Stimulated activated CD4-positive, alpha-beta T cell treated with anti-CD3 and anti-CD28 coated beads, Interleukin-12 subunit alpha, Interleukin-12 subunit beta, amount 100 ng/mL, for 4 hours (primary cell): ENCODE measurements around the gene LRBA.
"Not testable (repeated sequence)": the region's sequence is repeated elsewhere in the genome, so short reads cannot be mapped to it uniquely, and the experiment has no call there.

ENCODE experiments used
- DNase-seq: peaks from one replicate; pipeline ENCODE4 v3.0.0-alpha.2; 2020

The LRBA gene

GRCh38 chr4:151021637-151022334, 6.7 kb upstream of the LRBA start:
- no peak for DNase-seq

DNA sequence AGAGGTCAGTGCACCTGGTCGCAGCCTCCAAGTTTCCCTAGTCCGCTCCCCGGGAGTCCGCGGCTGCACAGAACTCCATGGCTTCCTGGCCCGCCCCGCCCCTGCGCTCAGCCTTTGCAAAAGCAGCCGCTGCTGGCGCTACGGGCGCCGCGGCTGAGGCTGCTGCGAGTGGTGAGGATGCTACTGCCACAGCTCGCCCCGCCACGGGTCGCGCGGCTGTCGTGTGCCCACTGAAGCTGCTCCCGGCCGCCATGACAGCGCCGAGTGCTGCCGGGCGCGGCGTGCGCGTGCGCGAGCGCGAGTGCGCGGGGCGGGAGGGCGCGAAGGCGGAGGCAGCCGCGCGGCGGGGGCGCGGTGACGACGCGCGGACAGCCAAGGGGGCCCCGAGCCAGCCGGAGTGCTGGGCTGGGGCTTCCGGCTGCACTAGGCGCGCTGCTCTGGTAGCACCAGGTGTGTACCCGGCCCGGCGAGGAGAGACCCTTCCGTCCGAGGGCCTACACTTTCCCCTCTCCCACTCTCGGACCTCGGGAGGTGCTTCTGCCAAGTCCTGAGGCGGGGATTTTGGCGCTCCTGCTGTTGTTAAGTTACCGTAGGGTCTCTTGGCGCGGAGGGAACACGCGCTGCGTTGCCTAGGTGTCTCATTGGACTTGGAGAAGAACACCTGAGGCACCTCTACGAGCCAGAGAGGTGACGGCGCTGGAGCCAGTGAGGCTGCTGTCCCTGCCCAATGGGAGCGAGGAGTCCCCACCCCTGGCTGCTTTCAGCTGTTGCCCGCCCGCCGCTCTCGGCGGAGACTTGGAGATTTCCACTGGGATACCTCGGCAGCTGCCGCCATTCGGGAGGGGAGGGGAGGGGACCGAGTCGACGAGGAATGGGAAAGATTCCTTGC, 619 bp upstream of the LRBA start:
- peak; percentile 77 for DNase-seq

DNA sequence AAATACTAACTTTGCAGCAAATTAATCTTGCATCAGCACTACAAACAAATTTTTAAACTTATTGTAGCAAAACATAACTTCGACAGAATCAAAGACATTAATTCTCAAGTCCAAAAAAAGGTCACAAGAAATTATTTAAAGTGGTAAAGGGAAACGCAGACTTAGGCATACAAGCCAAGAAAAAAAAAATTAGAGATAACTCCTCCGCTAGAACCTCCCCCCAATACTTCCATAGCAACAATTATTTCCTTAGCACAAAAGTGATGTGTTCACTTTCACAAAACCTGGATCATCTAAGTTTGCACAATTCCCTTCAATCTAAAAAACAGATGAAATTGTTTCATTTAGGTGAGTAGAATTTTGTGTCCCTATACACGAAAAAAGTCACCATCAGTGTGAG, 1.1 kb downstream of the LRBA start:
- no peak for DNase-seq

DNA sequence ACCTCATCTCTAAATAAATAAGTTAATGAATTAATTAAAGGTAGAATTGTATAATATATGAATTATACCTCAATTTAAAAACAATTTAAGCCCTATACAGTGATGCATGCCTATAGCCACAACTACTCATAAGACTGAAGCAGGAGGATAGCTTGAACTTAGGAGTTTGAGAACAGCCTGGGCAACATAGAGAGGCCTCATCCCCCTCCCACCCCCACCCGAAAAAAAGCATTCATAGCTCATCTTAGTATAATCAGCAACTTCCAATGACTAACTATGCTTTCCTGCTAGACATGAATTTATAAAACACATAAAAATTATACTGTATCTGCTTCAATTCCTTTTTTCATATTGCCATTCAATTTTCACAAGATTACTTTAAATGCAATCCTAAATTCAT, 1.6 kb downstream of the LRBA start:
- no peak for DNase-seq

DNA sequence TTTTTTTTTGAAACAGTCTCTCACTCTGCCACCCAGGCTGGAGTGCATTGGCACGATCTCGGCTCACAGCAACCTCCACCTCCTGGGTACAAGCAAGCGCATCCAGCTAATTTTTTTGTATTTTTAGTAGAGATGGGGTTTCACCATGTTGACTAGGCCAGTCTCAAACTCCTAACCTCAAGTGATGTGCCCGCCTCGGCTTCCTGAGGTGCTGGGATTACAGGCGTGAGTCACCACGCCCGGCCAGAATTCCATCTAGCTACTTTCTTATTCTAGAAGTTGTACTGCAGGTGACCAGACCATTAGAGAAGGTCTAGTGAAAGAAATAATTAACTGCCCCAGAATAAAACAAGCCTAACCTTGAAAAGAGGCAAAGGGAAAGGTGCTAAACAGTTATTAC, 2.3 kb downstream of the LRBA start:
- DNase-seq: no peak

- DNase-seq: no peak
Measured at GRCh38 chr4:151012376-151012775, 2.7 kb downstream of the LRBA start.

DNA sequence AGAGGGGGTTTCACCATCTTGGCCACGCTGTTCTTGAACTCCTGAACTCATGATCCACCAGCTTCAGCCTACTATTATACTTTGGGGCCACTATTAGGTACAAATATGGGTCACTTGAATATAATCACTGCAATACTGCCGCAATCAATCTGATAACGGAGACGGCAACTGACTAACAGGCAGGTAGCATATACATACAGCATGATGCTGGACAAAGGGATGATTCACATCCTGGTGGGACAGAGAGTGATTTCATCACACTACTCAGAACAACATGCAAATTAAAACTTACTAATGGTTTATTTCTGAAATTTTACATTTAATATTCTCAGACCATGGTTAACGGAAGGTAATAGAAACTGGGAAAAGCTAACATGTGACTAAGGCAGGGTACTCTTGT, 10.9 kb downstream of the LRBA start:
- DNase-seq: no peak

DNA sequence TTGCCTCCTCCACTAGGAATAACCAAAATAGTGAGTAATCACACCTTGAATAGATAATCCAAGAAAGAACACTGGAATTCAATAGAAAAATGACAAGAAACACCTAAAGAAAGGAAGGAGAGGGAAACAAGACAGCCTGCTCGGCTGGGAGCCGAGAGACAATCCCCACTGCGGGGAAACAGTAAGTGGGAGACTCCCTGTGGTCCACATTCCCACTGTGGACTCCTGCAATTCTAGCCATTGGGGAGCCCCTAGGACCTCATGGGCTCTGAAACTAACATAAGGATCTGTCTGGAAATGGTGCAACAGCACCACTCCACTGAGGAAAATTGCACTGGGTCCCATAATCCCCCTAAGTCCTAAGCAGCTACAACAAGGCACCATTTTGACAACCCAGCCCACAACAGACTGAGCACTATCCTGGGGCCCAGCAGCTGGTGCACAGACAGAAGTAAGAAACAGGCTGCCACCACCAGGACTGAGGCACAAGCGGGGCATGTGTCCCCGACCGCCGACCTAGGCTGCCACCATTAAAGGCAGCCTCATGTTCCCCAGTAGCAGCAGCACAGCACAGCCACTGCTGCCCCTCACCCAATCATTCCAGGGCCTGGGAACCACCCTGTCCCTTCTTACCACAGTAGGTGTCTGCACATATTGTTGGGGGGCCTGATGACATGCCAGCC, 14.2 kb downstream of the LRBA start:
- DNase-seq: no peak

DNA sequence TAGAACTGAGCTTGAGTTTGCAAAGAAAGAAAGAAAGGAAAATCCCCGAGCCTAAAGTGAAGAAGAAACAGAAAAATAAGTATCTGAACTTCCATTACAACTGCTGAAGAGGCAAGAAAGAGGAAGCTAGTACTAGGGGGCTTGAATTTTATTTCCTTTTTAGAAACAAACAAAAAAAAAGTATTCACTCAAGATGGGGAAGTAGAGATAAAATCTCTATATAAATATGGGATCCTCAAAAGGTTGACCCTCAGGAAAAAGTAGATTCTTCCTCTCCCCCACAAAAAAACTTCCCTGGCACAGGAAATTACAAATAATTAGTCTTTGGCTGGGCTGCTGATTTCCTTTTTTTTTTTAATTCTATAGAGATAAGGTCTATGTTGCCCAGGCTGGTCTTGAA, 16.0 kb downstream of the LRBA start:
- no peak for DNase-seq

- DNase-seq: no peak
Measured at GRCh38 chr4:150997141-150997540, 17.9 kb downstream of the LRBA start.

GRCh38 chr4:150994721-150995120, 20.4 kb downstream of the LRBA start:
- no peak for DNase-seq

DNA sequence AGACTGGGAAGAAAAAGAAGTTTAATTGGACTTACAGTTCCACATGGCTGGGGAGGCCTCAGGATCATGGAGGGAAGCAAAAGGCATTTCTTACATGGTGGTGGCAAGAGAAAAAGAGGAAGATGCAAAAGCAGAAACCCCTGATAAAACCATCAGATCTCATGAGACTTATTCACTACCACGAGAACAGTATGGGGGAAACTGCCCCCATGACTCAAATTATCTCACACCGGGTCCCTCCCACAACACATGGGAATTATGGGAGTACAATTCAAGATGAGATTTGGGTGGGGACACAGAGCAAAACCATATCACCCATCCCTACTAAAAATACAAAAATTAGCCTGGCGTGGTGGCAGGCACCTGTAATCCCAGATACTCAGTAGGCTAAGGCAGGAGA, 21.5 kb downstream of the LRBA start:
- DNase-seq: not testable (repeated sequence)

- no peak for DNase-seq
Measured at GRCh38 chr4:150990993-150991392, 24.1 kb downstream of the LRBA start.

GRCh38 chr4:150990250-150990649, 24.8 kb downstream of the LRBA start:
- DNase-seq: no peak

GRCh38 chr4:150988238-150988637, 26.8 kb downstream of the LRBA start:
- DNase-seq: no peak

- DNase-seq: no peak
Measured at GRCh38 chr4:150987204-150987603, 27.9 kb downstream of the LRBA start.

GRCh38 chr4:150986085-150986484, 29.0 kb downstream of the LRBA start:
- DNase-seq: peak; percentile 13

GRCh38 chr4:150983851-150984250, 31.2 kb downstream of the LRBA start:
- DNase-seq: no peak

GRCh38 chr4:150982557-150983233, 32.4 kb downstream of the LRBA start:
- DNase-seq: no peak

- DNase-seq: no peak
Measured at GRCh38 chr4:150978738-150979575, 36.1 kb downstream of the LRBA start.

GRCh38 chr4:150976478-150977118, 38.5 kb downstream of the LRBA start:
- DNase-seq: no peak

- no peak for DNase-seq
Measured at GRCh38 chr4:150974750-150975149, 40.3 kb downstream of the LRBA start.
